Stimulated activated CD8-positive, alpha-beta memory T cell treated with anti-CD3 and anti-CD28 coated beads, Interleukin-15, amount 100 ng/mL, for 24 hours (primary cell): ENCODE measurements around the gene GALNT18.

Experiments used
- DNase-seq: peaks from one replicate; pipeline ENCODE4 v3.0.0-alpha.2; 2020; ENCODE audit warnings: low read depth

The GALNT18 gene

GRCh38 chr11:11624204-11624603, 2.4 kb upstream of the GALNT18 start:
- no peak for DNase-seq

- DNase-seq = no peak
Observed at GRCh38 chr11:11622772-11623171, 967 bp upstream of the GALNT18 start.

GRCh38 chr11:11622340-11622706, 518 bp upstream of the GALNT18 start:
- DNase-seq = no peak

GRCh38 chr11:11620921-11621572, 758 bp downstream of the GALNT18 start:
- no peak for DNase-seq

- DNase-seq = no peak
Observed at GRCh38 chr11:11620173-11620920, 1.5 kb downstream of the GALNT18 start.

- DNase-seq = no peak
Observed at GRCh38 chr11:11618973-11619435, 2.8 kb downstream of the GALNT18 start.

GRCh38 chr11:11615086-11615485, 6.7 kb downstream of the GALNT18 start:
- DNase-seq = no peak

- DNase-seq = no peak
Observed at GRCh38 chr11:11612439-11612838, 9.4 kb downstream of the GALNT18 start.

GRCh38 chr11:11611381-11611780, 10.4 kb downstream of the GALNT18 start:
- no peak for DNase-seq

GRCh38 chr11:11608783-11609232, 13.0 kb downstream of the GALNT18 start:
- DNase-seq = no peak

GRCh38 chr11:11607772-11608171, 14.0 kb downstream of the GALNT18 start:
- no peak for DNase-seq

- DNase-seq = no peak
Observed at GRCh38 chr11:11605821-11606450, 15.9 kb downstream of the GALNT18 start.

GRCh38 chr11:11605181-11605580, 16.6 kb downstream of the GALNT18 start:
- no peak for DNase-seq

GRCh38 chr11:11604370-11604990, 17.3 kb downstream of the GALNT18 start:
- DNase-seq = no peak

GRCh38 chr11:11602011-11602410, 19.8 kb downstream of the GALNT18 start:
- DNase-seq = no peak

- no peak for DNase-seq
Observed at GRCh38 chr11:11600288-11600687, 21.5 kb downstream of the GALNT18 start.

- no peak for DNase-seq
Observed at GRCh38 chr11:11598243-11598642, 23.6 kb downstream of the GALNT18 start.

GRCh38 chr11:11594162-11594561, 27.6 kb downstream of the GALNT18 start:
- no peak for DNase-seq

- DNase-seq = no peak
Observed at GRCh38 chr11:11592146-11592684, 29.6 kb downstream of the GALNT18 start.

- DNase-seq = no peak
Observed at GRCh38 chr11:11589437-11589836, 32.4 kb downstream of the GALNT18 start.

GRCh38 chr11:11588891-11589290, 32.9 kb downstream of the GALNT18 start:
- DNase-seq = no peak

- no peak for DNase-seq
Observed at GRCh38 chr11:11588243-11588642, 33.6 kb downstream of the GALNT18 start.
